Measurements from ENCODE around the gene CAV2. TPM values are rescaled to one million over a fixed set of nuclear protein-coding genes. Genes with fewer than 3 reads are reported as not detected.

The CAV2 gene
- total and polyA plus RNA-seq, 2 of the 13 experiments (the other 11 are each of a cell fraction or from before 2014, with no cell fraction given), result 0.09 to 0.18 TPM

DNA sequence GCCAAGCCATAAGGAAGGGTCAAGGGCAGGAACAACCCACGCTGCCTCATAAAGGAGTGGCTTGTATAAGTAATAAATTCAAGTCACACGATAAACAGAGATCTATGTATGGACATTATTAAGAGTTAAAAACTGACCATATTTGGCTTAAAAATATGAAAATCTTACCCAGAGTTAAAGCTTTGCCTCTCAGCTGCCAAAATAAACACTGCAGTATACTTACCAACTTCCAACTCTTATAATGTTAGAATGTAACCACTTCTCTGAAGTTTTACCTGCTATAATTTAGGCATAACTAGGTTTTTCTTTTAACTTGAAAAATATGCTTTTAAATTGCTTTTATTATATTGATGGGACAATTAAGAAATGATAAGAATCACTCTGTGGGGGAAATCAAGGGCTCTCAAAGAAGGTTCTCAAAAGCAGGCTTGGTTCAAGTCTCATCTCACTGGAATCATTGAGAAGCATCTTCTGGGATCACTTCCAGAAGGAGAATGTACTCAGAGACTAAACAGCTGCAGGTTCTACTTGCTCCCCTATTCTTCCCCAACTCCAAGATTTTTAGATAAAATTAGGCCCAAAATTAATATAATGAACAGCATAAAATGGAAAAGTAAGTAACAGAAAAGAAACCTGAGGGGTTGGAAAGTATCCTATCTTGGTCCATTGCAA, 16.1 kb upstream of the CAV2 start:
- no peaks in the 10 kb centered on the region for H3K9me3 ChIP-seq (ENCODE audit: low read length)
- no peak overlapping the region for H3K27ac ChIP-seq (ENCODE audit: extremely low read length, insufficient read depth, low read length)
- DNase-seq (ENCODE audit: low spot score) (no peak), ATAC-seq (no peak), FAIRE-seq (no peak)
- BruUV-seq (replicated peaks), result no TSS peak
- 48% methylated on average over 2 of the region's 2 CpGs for WGBS (ENCODE audit: low lambda C conversion rate)
- H3K36me3 ChIP-seq (replicated peaks in 1 of 2; ENCODE audit: control insufficient read depth in 1 of 2, insufficient read depth in 2 of 2, low read length in 2 of 2), result no peaks in the 10 kb centered on the region
- H3K27me3 ChIP-seq (ENCODE audit: control insufficient read depth in 1 of 2, insufficient read depth in 2 of 2, low read length in 2 of 2), result no peaks in the 10 kb centered on the region
- intact Hi-C loops (cut with micrococcal nuclease; ENCODE audit: unreplicated experiment), result no loop called here
- ChIA-PET POLR2A (no interaction called here), CTCF (ENCODE audit: low intra/inter-chr PET ratio, low total read pairs) (no interaction called here)
- no peak overlapping the region for H3K4me3 ChIP-seq (replicated peaks in 1 of 3; ENCODE audit: insufficient read depth in 1 of 3, low read depth in 2 of 3, low read length in 3 of 3)
- in situ Hi-C loops (cut with HindIII; ENCODE audit: extremely low pct_ligation_motif_present, low pct_unique_long_range_greater_than_20kb), result no loop called here
- no peak overlapping the region for H2AFZ ChIP-seq (ENCODE audit: low read length)
- H4K20me1 ChIP-seq (ENCODE audit: insufficient read depth, low read length), result no peaks in the 10 kb centered on the region
- H3K9ac ChIP-seq (ENCODE audit: insufficient read depth, low read depth, low read length), result no peak overlapping the region
- H3K4me1 ChIP-seq (ENCODE audit: insufficient read depth, low read length), result no peaks in the 10 kb centered on the region
- H3K79me2 ChIP-seq (ENCODE audit: insufficient read depth, low read length), result no peaks in the 10 kb centered on the region
- H3K4me2 ChIP-seq (ENCODE audit: low read depth, low read length), result no peak overlapping the region
- TF ChIP-seq ZNF629 (CRISPR knock-in tag; conservative IDR thresholded peaks at IDR 0.05) (no peak), ZNF513 (CRISPR knock-in tag; conservative IDR thresholded peaks at IDR 0.05) (no peak), CHD4 (IDR thresholded peaks at IDR 0.05; ENCODE audit: borderline replicate concordance, low read length) (no peak), BRF2 (CRISPR knock-in tag; IDR thresholded peaks at IDR 0.05) (no peak), ZNF468 (CRISPR knock-in tag; IDR thresholded peaks at IDR 0.05) (no peak), PBX3 (CRISPR knock-in tag; IDR thresholded peaks at IDR 0.05; ENCODE audit: borderline replicate concordance) (no peak), FOXJ3 (CRISPR knock-in tag; IDR thresholded peaks at IDR 0.05; ENCODE audit: borderline replicate concordance) (no peak), DR1 (CRISPR knock-in tag; IDR thresholded peaks at IDR 0.05) (no peak), TRAFD1 (CRISPR knock-in tag; IDR thresholded peaks at IDR 0.05; ENCODE audit: borderline replicate concordance) (no peak), HDAC1 (CRISPR knock-in tag; IDR thresholded peaks at IDR 0.05) (no peak)
- TF ChIP-seq, protein P1, sequence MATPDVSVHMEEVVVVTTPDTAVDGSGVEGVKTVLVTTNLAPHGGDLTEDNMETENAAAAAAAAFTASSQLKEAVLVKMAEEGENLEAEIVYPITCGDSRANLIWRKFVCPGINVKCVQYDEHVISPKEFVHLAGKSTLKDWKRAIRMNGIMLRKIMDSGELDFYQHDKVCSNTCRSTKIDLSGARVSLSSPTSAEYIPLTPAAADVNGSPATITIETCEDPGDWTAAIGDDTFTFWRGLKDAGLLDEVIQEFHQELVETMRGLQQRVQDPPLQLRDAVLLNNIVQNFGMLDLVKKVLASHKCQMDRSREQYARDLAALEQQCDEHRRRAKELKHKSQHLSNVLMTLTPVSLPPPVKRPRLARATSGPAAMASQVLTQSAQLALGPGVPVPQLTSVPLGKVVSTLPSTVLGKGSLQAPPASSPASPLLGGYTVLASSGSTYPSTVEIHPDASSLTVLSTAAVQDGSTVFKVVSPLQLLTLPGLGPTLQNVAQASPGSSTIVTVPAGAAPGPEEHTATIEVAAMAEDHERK (CRISPR knock-in tag; IDR thresholded peaks at IDR 0.05; ENCODE audit: low read depth), result no peak

All from HepG2 (cell line).